Muscle of back (tissue), 10 donors: ENCODE measurements around the gene KLK5. TPM values are rescaled to one million over a fixed set of nuclear protein-coding genes. Genes with fewer than 3 reads are reported as not detected.

Experiments used
- polyA plus RNA-seq, 10 donors: library from polyadenylated mRNA; unstranded; fragments of 120-200 nt; gene quantifications; one replicate each; pipeline ENCODE4 v1.2.1, GENCODE V29; 2013; ENCODE audit not compliant: insufficient read length in 10 of 10

Gene KLK5
- polyA plus RNA-seq, 10 donors, result 0.15 TPM; not detected in 9

Other genes with a start within 250 kb of the KLK5 start
- gene SHANK1, start 233.2 kb downstream of the KLK5 start, polyA plus RNA-seq, result 10 to 100 TPM; 13.4 to 36.5 (median 27.3) TPM
- 10 to 100 TPM; 17.4 to 47.6 (median 27.5) TPM for gene CLEC11A, start 229.7 kb downstream of the KLK5 start, polyA plus RNA-seq
- gene GPR32, start 182.6 kb downstream of the KLK5 start, polyA plus RNA-seq, result not detected
- under 1 TPM in 4 of 10 donors, not detected in 6; 0.13 to 0.24 (median 0.16) TPM for gene ACP4, start 162.6 kb downstream of the KLK5 start, polyA plus RNA-seq
- gene KLK1, start 129.3 kb downstream of the KLK5 start, polyA plus RNA-seq, result 1 to 10 TPM in 1 of 10 donors, under 1 TPM in 5, not detected in 4; 0.19 to 1.3 (median 0.46) TPM
- not detected for gene KLK15, start 119.5 kb downstream of the KLK5 start, polyA plus RNA-seq
- not detected for gene KLK3, start 98.1 kb downstream of the KLK5 start, polyA plus RNA-seq
- gene KLK2, start 79.6 kb downstream of the KLK5 start, polyA plus RNA-seq, result not detected
- not detected for gene KLK4, start 41.6 kb downstream of the KLK5 start, polyA plus RNA-seq
- gene KLK6, start 16.6 kb upstream of the KLK5 start, polyA plus RNA-seq, result under 1 TPM in 6 of 10 donors, not detected in 4; 0.14 to 0.52 (median 0.24) TPM
- gene KLK7, start 30.9 kb upstream of the KLK5 start, polyA plus RNA-seq, result under 1 TPM in 4 of 10 donors, not detected in 6; 0.11 to 0.31 (median 0.24) TPM
- gene KLK8, start 48.6 kb upstream of the KLK5 start, polyA plus RNA-seq, result 1 to 10 TPM in 2 of 10 donors, not detected in 8; 1.3 to 2.1 TPM
- under 1 TPM in 7 of 10 donors, not detected in 3; 0.10 to 0.84 (median 0.14) TPM for gene KLK10, start 66.7 kb upstream of the KLK5 start, polyA plus RNA-seq
- 1 to 10 TPM in 2 of 10 donors, under 1 TPM in 1, not detected in 7; 0.10 to 5.1 (median 1.5) TPM for gene KLK11, start 73.6 kb upstream of the KLK5 start, polyA plus RNA-seq
- not detected for gene KLK12, start 82.0 kb upstream of the KLK5 start, polyA plus RNA-seq
- under 1 TPM in 2 of 10 donors, not detected in 8; 0.37 to 0.51 TPM for gene KLK13, start 112.1 kb upstream of the KLK5 start, polyA plus RNA-seq
- under 1 TPM in 6 of 10 donors, not detected in 4; 0.12 to 0.42 (median 0.23) TPM for gene KLK14, start 129.8 kb upstream of the KLK5 start, polyA plus RNA-seq
- 1 to 10 TPM; 1.5 to 3.0 (median 2.2) TPM for gene CTU1, start 155.4 kb upstream of the KLK5 start, polyA plus RNA-seq
- 1 to 10 TPM in 7 of 10 donors, under 1 TPM in 3; 0.60 to 1.6 (median 1.2) TPM for gene SIGLEC9, start 171.9 kb upstream of the KLK5 start, polyA plus RNA-seq
- gene SIGLEC7, start 189.3 kb upstream of the KLK5 start, polyA plus RNA-seq, result under 1 TPM; 0.42 to 0.93 (median 0.57) TPM